Ishikawa (cell line): ENCODE data around the gene IGLON5.

Source experiments
- CEBPB ChIP-seq: IDR thresholded peaks from 2 replicates; pipeline ENCODE4 v1.6.1; 2012
- EGR1 ChIP-seq: IDR thresholded peaks from 2 replicates; pipeline ENCODE4 v1.6.1; 2012
- EP300 ChIP-seq: IDR thresholded peaks from 2 replicates; pipeline ENCODE4 v1.6.1; 2012; ENCODE audit warnings: borderline replicate concordance
- FOXM1 ChIP-seq: IDR thresholded peaks from 2 replicates; pipeline ENCODE4 v1.6.1; 2012; ENCODE audit warnings: low read depth, borderline replicate concordance
- MAX ChIP-seq: IDR thresholded peaks from 2 replicates; pipeline ENCODE4 v1.6.1; 2012
- RAD21 ChIP-seq: IDR thresholded peaks from 2 replicates; pipeline ENCODE4 v1.6.1; 2012; ENCODE audit warnings: low read depth
- REST ChIP-seq: IDR thresholded peaks from 2 replicates; pipeline ENCODE4 v1.6.1; 2012; ENCODE audit warnings: low read depth, mild to moderate bottlenecking
- TAF1 ChIP-seq: IDR thresholded peaks from 2 replicates; pipeline ENCODE4 v1.6.1; 2012; ENCODE audit warnings: low read depth, mild to moderate bottlenecking
- USF1 ChIP-seq: IDR thresholded peaks from 2 replicates; pipeline ENCODE4 v1.6.1; 2012
- YY1 ChIP-seq: IDR thresholded peaks from 2 replicates; pipeline ENCODE4 v1.6.1; 2012; ENCODE audit warnings: low read depth
- ZBTB7A ChIP-seq: IDR thresholded peaks from 2 replicates; pipeline ENCODE4 v1.6.1; 2012; ENCODE audit warnings: low read depth

- TF ChIP-seq RAD21 (no peak), TAF1 (no peak), EP300 (no peak), CEBPB (no peak), MAX (no peak), USF1 (no peak), FOXM1 (no peak), REST (no peak), ZBTB7A (no peak), EGR1 (no peak), YY1 (no peak)
Observed at GRCh38 chr19:51294211-51294976, 17.1 kb upstream of the IGLON5 start.
